Measurements from ENCODE around the gene HELB.

Gene HELB

DNA sequence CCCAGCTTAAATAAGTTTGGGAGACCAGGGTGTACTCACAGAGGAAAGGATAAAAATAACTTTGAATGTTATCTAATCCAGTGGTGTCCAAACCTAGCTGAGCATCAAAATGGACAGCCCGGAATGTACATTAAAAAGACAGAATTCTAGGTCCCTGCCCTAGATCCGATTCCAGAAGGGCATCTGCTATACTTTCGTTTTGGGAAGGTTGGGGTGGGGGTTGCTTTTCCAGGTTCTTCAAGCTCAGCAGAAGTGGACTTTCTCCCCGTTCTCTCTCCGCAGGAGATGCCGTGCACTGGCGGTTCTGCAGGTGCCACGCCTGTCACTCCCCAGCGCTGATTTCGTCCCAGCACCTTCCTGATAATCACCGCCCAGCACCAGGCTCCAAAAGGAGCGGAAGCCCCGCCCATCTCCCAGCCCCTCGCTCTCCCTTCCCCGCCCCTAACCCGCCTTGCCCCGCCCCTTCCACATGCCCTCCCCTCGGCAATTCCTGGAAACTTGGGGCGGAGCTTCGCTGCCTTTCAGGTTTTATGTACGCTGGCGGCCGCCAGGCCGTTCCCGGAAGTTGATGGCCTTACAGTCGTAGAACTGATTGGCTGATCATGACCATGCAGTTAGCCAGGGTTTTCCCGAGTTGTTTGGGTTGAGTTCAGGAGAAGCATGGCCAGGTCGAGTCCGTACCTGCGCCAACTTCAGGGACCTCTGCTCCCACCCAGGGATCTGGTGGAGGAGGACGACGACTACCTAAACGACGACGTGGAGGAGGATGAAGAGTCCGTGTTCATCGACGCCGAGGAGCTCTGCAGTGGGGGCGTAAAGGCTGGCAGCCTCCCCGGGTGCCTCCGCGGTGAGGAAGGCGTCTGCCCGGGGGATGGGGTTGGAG is at the start of gene HELB (continued):
- TF ChIP-seq MZF1 (tag by site-specific recombination; IDR thresholded peaks at IDR 0.05; ENCODE audit: borderline replicate concordance) (peak; percentile 47; the same call in 1 of the 2 replicates), KLF8 (tag by site-specific recombination; IDR thresholded peaks at IDR 0.05) (peak; percentile 81), TCF7L2 (IDR thresholded peaks at IDR 0.05; ENCODE audit: borderline replicate concordance, low read depth, low read length) (no peak), ZNF324 (tag by site-specific recombination; IDR thresholded peaks at IDR 0.05) (peak; percentile 60; the same call in 1 of the 2 replicates), ZNF184 (tag by site-specific recombination; IDR thresholded peaks at IDR 0.05) (no peak), YY1 (tag by site-specific recombination; IDR thresholded peaks at IDR 0.05) (no peak), GLIS2 (tag by site-specific recombination; IDR thresholded peaks at IDR 0.05) (peak; percentile 93), ZNF433 (tag by site-specific recombination; IDR thresholded peaks at IDR 0.05; ENCODE audit: low read depth) (no peak), KLF9 (tag by site-specific recombination; IDR thresholded peaks at IDR 0.05; ENCODE audit: low read depth) (peak; percentile 70), ZNF2 (tag by site-specific recombination; IDR thresholded peaks at IDR 0.05) (peak; percentile 79), ZFP41 (tag by site-specific recombination; IDR thresholded peaks at IDR 0.05; ENCODE audit: borderline replicate concordance) (no peak), ZNF274 (IDR thresholded peaks at IDR 0.05; ENCODE audit: low read length) (no peak), ZNF274 (tag by site-specific recombination; IDR thresholded peaks at IDR 0.05; ENCODE audit: borderline replicate concordance) (no peak), ZNF571 (tag by site-specific recombination; IDR thresholded peaks at IDR 0.05) (no peak), ZNF664 (tag by site-specific recombination; IDR thresholded peaks at IDR 0.05) (no peak), KLF1 (tag by site-specific recombination; IDR thresholded peaks at IDR 0.05) (peak; percentile 32), HOXC10 (CRISPR knock-in tag; IDR thresholded peaks at IDR 0.05) (no peak), MEIS1 (CRISPR knock-in tag; IDR thresholded peaks at IDR 0.05; ENCODE audit: borderline replicate concordance) (no peak), ZNF654 (tag by site-specific recombination; IDR thresholded peaks at IDR 0.05; ENCODE audit: low read depth) (no peak), GFI1B (tag by site-specific recombination; IDR thresholded peaks at IDR 0.05) (0 out of 2 replicates have a peak, but pooled peaks have one; percentile 18), ZNF670 (tag by site-specific recombination; IDR thresholded peaks at IDR 0.05; ENCODE audit: low read depth) (no peak), ZNF621 (tag by site-specific recombination; IDR thresholded peaks at IDR 0.05) (no peak), ZBTB7A (tag by site-specific recombination; IDR thresholded peaks at IDR 0.05; ENCODE audit: low read depth) (0 out of 2 replicates have a peak, but pooled peaks have one; percentile 44), ZNF501 (tag by site-specific recombination; IDR thresholded peaks at IDR 0.05) (peak; percentile 95), ZFHX2 (tag by site-specific recombination; conservative IDR thresholded peaks at IDR 0.05) (peak; percentile 71), SP7 (tag by site-specific recombination; IDR thresholded peaks at IDR 0.05) (peak; percentile 57; the same call in 1 of the 2 replicates), ZNF629 (tag by site-specific recombination; IDR thresholded peaks at IDR 0.05) (peak; percentile 78), ZNF24 (tag by site-specific recombination; IDR thresholded peaks at IDR 0.05) (0 out of 2 replicates have a peak, but pooled peaks have one; percentile 45), IKZF3 (tag by site-specific recombination; IDR thresholded peaks at IDR 0.05) (peak; percentile 78)
- TF ChIP-seq, protein P1, sequence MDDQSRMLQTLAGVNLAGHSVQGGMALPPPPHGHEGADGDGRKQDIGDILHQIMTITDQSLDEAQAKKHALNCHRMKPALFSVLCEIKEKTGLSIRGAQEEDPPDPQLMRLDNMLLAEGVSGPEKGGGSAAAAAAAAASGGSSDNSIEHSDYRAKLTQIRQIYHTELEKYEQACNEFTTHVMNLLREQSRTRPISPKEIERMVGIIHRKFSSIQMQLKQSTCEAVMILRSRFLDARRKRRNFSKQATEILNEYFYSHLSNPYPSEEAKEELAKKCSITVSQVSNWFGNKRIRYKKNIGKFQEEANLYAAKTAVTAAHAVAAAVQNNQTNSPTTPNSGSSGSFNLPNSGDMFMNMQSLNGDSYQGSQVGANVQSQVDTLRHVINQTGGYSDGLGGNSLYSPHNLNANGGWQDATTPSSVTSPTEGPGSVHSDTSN (CRISPR knock-in tag; IDR thresholded peaks at IDR 0.05) = no peak
- TF ChIP-seq, protein P2, sequence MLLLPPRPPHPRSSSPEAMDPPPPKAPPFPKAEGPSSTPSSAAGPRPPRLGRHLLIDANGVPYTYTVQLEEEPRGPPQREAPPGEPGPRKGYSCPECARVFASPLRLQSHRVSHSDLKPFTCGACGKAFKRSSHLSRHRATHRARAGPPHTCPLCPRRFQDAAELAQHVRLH (tag by site-specific recombination; IDR thresholded peaks at IDR 0.05) = peak; percentile 57; the same call in 1 of the 2 replicates
- TF ChIP-seq, protein P3, sequence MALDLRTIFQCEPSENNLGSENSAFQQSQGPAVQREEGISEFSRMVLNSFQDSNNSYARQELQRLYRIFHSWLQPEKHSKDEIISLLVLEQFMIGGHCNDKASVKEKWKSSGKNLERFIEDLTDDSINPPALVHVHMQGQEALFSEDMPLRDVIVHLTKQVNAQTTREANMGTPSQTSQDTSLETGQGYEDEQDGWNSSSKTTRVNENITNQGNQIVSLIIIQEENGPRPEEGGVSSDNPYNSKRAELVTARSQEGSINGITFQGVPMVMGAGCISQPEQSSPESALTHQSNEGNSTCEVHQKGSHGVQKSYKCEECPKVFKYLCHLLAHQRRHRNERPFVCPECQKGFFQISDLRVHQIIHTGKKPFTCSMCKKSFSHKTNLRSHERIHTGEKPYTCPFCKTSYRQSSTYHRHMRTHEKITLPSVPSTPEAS (tag by site-specific recombination; IDR thresholded peaks at IDR 0.05) = 0 out of 2 replicates have a peak, but pooled peaks have one; percentile 11
- TF ChIP-seq, protein P4, sequence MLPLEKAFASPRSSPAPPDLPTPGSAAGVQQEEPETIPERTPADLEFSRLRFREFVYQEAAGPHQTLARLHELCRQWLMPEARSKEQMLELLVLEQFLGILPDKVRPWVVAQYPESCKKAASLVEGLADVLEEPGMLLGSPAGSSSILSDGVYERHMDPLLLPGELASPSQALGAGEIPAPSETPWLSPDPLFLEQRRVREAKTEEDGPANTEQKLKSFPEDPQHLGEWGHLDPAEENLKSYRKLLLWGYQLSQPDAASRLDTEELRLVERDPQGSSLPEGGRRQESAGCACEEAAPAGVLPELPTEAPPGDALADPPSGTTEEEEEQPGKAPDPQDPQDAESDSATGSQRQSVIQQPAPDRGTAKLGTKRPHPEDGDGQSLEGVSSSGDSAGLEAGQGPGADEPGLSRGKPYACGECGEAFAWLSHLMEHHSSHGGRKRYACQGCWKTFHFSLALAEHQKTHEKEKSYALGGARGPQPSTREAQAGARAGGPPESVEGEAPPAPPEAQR (tag by site-specific recombination; IDR thresholded peaks at IDR 0.05) = no peak
- TF ChIP-seq, protein P5, sequence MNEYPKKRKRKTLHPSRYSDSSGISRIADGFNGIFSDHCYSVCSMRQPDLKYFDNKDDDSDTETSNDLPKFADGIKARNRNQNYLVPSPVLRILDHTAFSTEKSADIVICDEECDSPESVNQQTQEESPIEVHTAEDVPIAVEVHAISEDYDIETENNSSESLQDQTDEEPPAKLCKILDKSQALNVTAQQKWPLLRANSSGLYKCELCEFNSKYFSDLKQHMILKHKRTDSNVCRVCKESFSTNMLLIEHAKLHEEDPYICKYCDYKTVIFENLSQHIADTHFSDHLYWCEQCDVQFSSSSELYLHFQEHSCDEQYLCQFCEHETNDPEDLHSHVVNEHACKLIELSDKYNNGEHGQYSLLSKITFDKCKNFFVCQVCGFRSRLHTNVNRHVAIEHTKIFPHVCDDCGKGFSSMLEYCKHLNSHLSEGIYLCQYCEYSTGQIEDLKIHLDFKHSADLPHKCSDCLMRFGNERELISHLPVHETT (tag by site-specific recombination; IDR thresholded peaks at IDR 0.05) = 0 out of 2 replicates have a peak, but pooled peaks have one; percentile 46
- TF ChIP-seq, protein P6, sequence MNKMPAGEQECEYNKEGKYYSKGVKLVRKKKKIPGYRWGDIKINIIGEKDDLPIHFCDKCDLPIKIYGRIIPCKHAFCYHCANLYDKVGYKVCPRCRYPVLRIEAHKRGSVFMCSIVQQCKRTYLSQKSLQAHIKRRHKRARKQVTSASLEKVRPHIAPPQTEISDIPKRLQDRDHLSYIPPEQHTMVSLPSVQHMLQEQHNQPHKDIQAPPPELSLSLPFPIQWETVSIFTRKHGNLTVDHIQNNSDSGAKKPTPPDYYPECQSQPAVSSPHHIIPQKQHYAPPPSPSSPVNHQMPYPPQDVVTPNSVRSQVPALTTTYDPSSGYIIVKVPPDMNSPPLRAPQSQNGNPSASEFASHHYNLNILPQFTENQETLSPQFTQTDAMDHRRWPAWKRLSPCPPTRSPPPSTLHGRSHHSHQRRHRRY (tag by site-specific recombination; IDR thresholded peaks at IDR 0.05) = no peak
